Renal pelvis (tissue), 12 donors: ENCODE results near the gene KRTAP23-1. TPM values are rescaled to one million over a fixed set of nuclear protein-coding genes. Genes with fewer than 3 reads are reported as not detected.

ENCODE experiments used
- DNase-seq: peaks from one replicate; pipeline ENCODE4 v3.0.0-alpha.2; 2013
- long read RNA-seq, 16 experiments: transcript quantifications; one replicate each; lab custom pipeline, GENCODE V29; 2026
- polyA plus RNA-seq, 3 donors: library from polyadenylated mRNA; unstranded; fragments of 120-200 nt; gene quantifications; one replicate each; pipeline ENCODE4 v1.2.1, GENCODE V29; 2013; ENCODE audit not compliant: insufficient read length in 3 of 3

Gene KRTAP23-1
- not detected for polyA plus RNA-seq
- long read RNA-seq, donor 1: 0 reads
- long read RNA-seq, donor 2: 0 reads
- long read RNA-seq, donor 3: 0 reads
- long read RNA-seq, donor 4: 0 reads
- long read RNA-seq, donor 5: 0 reads
- long read RNA-seq, donor 6: 0 reads
- long read RNA-seq, donor 7: 0 reads
- long read RNA-seq, donor 8: 0 reads
- long read RNA-seq, donor 9: 0 reads
- long read RNA-seq, donor 10: 0 reads
- long read RNA-seq, donor 11, partial matches to known transcripts: 0 of 1 reads
- long read RNA-seq, donor 11, other reads (novel, unspliced or antisense): 0 of 1 reads
- long read RNA-seq, donor 12: 0 reads
- long read RNA-seq, donor 13: 0 reads
- long read RNA-seq, donor 14: 0 reads
- long read RNA-seq, donor 15: 0 reads
- long read RNA-seq, donor 16: 0 reads

GRCh38 chr21:30348506-30348905 is at the start of gene KRTAP23-1:
Gene KRTAP23-1 (minus strand): TSS chr21:30348606. CDS start chr21:30348606, 0 bp downstream.
- no peak for DNase-seq

- no peak for DNase-seq
Observed at GRCh38 chr21:30395731-30396130, 47.3 kb upstream of the KRTAP23-1 start, which contains the start of gene KRTAP13-1. Gene KRTAP13-1 (plus strand): TSS chr21:30396031. CDS start chr21:30396087, 56 bp downstream.

- no peak for DNase-seq
Observed at GRCh38 chr21:30391492-30392025, 43.2 kb upstream of the KRTAP23-1 start.

GRCh38 chr21:30382201-30382600 is 33.8 kb upstream of the KRTAP23-1 start:
- DNase-seq: no peak

- no peak for DNase-seq
Observed at GRCh38 chr21:30372139-30372770, 23.8 kb upstream of the KRTAP23-1 start, which contains the start of gene KRTAP13-2. Gene KRTAP13-2 (minus strand): TSS chr21:30372271. CDS start chr21:30372213, 58 bp downstream.

- no peak for DNase-seq
Observed at GRCh38 chr21:30355906-30356305, 7.5 kb upstream of the KRTAP23-1 start.

- no peak for DNase-seq
Observed at GRCh38 chr21:30354308-30355005, 6.1 kb upstream of the KRTAP23-1 start.

- no peak for DNase-seq
Observed at GRCh38 chr21:30351534-30351933, 3.1 kb upstream of the KRTAP23-1 start.

- DNase-seq: peak; percentile 12
Observed at GRCh38 chr21:30349572-30349971, 1.2 kb upstream of the KRTAP23-1 start.

- DNase-seq: no peak
Observed at GRCh38 chr21:30345014-30345413, 3.4 kb downstream of the KRTAP23-1 start.

- DNase-seq: peak; percentile 34
Observed at GRCh38 chr21:30340714-30341573, 7.5 kb downstream of the KRTAP23-1 start.

GRCh38 chr21:30338717-30339116 is 9.7 kb downstream of the KRTAP23-1 start:
- no peak for DNase-seq

- DNase-seq: no peak
Observed at GRCh38 chr21:30337772-30338171, 10.6 kb downstream of the KRTAP23-1 start.

GRCh38 chr21:30337276-30337744 is 11.1 kb downstream of the KRTAP23-1 start, which contains the start of gene KRTAP27-1:
Gene KRTAP27-1 (minus strand): TSS chr21:30337694. CDS start chr21:30337668, 26 bp downstream.
- DNase-seq: no peak

- no peak for DNase-seq
Observed at GRCh38 chr21:30336596-30336995, 11.8 kb downstream of the KRTAP23-1 start.

GRCh38 chr21:30333736-30334135 is 14.7 kb downstream of the KRTAP23-1 start:
- no peak for DNase-seq

GRCh38 chr21:30332681-30333080 is 15.7 kb downstream of the KRTAP23-1 start:
- DNase-seq: no peak

- no peak for DNase-seq
Observed at GRCh38 chr21:30329203-30329875, 19.1 kb downstream of the KRTAP23-1 start.

GRCh38 chr21:30326390-30326789 is 22.0 kb downstream of the KRTAP23-1 start:
- no peak for DNase-seq

GRCh38 chr21:30320215-30320614 is 28.2 kb downstream of the KRTAP23-1 start, which contains the start of gene KRTAP26-1:
Gene KRTAP26-1 (minus strand): TSS chr21:30320315. CDS start chr21:30320035, 280 bp downstream.
- DNase-seq: no peak
